ENCODE measurements around the gene RNASEH2C.
A peak's percentile ranks its signal among the peaks of the same experiment; 100 is the strongest.
"Not testable (repeated sequence)": the region's sequence is repeated elsewhere in the genome, so short reads cannot be mapped to it uniquely, and the experiment has no call there.

The RNASEH2C gene

GRCh38 chr11:65717906-65718305 lies 2.7 kb downstream of the RNASEH2C start:
- DNase-seq (ENCODE audit: low read depth in 2 of 2, low spot score in 1 of 2), result no peak

GRCh38 chr11:65716774-65717405 lies 3.7 kb downstream of the RNASEH2C start:
- no peak for DNase-seq (ENCODE audit: low read depth in 2 of 2, low spot score in 1 of 2)

DNA sequence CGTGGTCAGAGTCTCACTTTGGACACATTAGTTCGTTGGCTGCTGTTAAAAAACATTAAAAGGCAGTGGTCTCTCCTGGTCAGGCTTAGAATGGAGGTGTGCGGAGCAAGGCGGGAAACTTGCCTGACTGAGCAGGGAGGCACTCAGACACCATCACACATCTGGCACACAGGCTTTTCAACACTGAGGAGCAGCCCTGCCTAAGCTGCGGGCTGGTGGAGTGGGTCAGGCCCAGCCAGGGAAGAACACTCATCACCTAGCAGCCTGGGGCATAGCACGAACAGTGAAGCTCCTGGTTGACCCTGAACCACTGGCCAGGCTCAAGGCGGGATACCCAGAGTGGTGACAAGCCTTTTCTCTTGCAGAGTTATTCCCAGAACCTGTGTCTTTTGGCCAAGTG lies 4.3 kb downstream of the RNASEH2C start:
- DNase-seq (ENCODE audit: low read depth in 2 of 2, low spot score in 1 of 2), result no peak

GRCh38 chr11:65714433-65714832 lies 6.2 kb downstream of the RNASEH2C start:
- no peak for DNase-seq (ENCODE audit: low read depth in 2 of 2, low spot score in 1 of 2)

DNA sequence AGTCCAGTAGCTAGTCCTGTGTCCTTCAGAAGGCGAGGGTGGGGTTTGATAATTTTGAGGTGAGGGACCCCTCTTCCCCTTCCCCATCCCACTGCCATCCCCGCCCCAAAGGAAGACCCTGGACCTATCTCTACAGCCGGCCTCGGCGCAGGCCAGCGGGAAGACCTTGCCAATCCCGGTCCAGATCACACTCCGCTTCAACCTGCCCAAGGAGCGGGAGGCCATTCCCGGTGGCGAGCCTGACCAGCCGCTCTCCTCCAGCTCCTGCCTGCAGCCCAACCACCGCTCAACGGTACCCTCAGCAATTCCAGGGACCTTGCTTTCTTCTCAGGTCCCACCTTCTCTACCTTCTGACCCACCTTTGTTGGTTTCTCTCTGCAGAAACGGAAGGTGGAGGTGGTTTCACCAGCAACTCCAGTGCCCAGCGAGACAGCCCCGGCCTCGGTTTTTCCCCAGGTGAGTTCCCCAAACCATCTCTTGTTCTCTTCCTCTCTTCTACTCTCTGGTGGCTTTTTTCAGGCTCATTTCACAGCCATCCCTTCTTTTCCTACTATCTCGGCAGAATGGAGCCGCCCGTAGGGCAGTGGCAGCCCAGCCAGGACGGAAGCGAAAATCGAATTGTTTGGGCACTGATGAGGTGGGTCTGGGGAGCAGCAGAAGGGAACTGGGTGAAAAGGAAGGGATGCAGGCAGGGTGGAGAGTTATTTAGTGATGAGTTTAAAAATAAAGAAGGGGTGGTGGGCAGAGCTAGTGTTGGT lies 7.2 kb downstream of the RNASEH2C start:
- DNase-seq (ENCODE audit: low read depth in 2 of 2, low spot score in 1 of 2), result no peak

DNA sequence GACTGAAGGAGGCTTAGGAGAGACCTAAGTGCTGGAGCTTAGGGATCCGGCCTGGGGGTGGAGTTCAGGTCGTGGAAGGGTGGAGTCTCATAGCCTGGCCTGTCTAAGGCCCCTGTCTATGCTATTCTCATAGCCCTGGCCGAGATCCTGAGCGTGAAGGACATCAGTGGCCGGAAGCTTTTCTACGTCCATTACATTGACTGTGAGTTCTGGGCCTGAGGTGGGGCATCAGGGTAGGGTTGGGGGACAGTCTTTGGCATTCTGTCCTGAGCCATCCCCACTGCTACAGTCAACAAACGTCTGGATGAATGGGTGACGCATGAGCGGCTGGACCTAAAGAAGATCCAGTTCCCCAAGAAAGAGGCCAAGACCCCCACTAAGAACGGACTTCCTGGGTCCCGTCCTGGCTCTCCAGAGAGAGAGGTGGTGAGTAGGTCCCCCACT lies 7.9 kb downstream of the RNASEH2C start:
- no peak for DNase-seq (ENCODE audit: low read depth in 2 of 2, low spot score in 1 of 2)

GRCh38 chr11:65711785-65712632 lies 8.6 kb downstream of the RNASEH2C start, which contains the start of gene KAT5:
Gene KAT5, plus strand, starts transcription at chr11:65712252. Its CDS starts 16 bp downstream, at chr11:65712268.
- DNase-seq (ENCODE audit: low read depth in 2 of 2, low spot score in 1 of 2), result peak; percentile 95 to 97

DNA sequence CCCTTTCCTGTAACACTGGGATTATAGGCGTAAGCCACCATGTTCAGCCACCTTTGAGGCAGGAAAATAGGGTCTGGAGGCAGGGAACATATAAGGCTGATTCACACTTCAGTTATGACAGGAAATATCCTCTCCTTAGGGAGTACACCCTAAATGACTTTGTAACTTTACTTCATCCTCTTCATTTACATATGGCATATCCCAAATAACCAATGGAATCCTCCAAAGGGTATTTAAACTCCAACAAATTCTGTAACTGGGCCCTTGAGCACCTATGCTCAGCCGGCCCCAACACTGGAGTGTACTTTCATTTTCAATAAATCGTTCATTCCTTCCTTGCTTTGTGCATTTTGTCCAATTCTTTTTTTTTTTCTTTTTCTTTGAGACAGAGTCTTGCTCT lies 10.2 kb downstream of the RNASEH2C start:
- no peak for DNase-seq (ENCODE audit: low read depth in 2 of 2, low spot score in 1 of 2)

DNA sequence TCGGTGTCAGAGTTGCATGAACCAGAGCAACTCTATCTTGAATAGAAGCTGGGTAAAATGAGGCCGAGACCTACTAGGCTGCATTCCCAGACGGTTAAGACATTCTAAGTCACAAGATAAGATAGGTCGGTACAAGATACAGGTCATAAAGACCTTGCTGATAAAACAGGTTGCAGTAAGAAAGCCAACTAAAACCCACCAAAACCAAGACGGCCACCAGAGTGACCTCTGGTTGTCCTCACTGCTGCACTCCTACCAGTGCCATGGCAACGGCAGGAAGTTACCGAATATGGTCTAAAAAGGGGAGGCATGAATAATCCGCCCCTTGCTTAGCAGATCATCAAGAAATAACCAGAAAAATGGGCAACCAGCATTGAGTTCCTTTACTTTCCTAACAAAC lies 10.9 kb downstream of the RNASEH2C start:
- no peak for DNase-seq (ENCODE audit: low read depth in 2 of 2, low spot score in 1 of 2)

DNA sequence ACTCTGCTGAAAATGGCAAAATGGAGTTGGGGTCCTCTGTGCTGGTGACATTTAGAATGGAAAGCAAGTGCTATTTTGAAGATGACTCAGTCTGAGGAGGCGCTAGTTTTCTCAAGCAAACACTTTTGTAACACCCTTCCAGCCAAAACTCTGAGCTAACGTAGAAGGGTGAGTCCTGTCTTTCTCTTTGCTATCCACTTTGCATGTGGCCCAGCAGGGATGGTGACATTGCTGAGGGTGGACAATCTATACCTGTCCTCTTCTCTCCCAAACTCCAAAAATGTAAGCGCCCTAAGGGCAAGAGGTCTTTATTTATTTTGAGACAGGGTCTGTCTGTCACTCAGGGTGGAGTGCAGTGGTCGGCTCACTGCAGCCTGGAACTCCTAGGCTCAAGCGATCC lies 12.1 kb downstream of the RNASEH2C start:
- DNase-seq (ENCODE audit: low read depth in 2 of 2, low spot score in 1 of 2), result no peak

GRCh38 chr11:65707002-65707401 lies 13.6 kb downstream of the RNASEH2C start:
- DNase-seq (ENCODE audit: low read depth in 2 of 2, low spot score in 1 of 2), result not testable (repeated sequence)

DNA sequence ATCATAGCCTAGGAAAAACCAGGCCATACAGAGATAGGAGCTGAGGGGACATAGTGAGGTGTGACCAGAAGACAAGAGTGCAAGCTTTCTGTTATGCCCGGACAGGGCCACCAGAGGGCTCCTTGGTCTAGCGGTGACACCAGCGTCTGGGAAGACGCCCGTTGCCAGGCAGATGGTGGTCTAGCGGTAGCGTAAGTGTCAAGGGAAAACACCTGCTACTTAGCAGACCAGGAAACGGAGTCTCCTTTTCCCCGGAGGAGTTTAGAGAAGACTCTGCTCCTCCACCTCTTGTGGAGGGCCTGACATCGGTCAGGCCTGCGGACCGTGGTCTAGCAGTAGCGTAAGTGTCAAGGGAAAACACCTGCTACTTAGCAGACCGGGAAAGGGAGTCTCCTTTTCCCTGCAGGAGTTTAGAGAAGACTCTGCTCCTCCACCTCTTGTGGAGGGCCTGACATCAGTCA lies 14.3 kb downstream of the RNASEH2C start:
- peak; percentile 37 to 60 for DNase-seq (ENCODE audit: low read depth in 2 of 2, low spot score in 1 of 2)

- no peak for DNase-seq (ENCODE audit: low read depth in 2 of 2, low spot score in 1 of 2)
Measured at GRCh38 chr11:65703846-65704245, 16.8 kb downstream of the RNASEH2C start.

GRCh38 chr11:65701686-65702085 lies 18.9 kb downstream of the RNASEH2C start:
- DNase-seq (ENCODE audit: low read depth in 2 of 2, low spot score in 1 of 2), result no peak

DNA sequence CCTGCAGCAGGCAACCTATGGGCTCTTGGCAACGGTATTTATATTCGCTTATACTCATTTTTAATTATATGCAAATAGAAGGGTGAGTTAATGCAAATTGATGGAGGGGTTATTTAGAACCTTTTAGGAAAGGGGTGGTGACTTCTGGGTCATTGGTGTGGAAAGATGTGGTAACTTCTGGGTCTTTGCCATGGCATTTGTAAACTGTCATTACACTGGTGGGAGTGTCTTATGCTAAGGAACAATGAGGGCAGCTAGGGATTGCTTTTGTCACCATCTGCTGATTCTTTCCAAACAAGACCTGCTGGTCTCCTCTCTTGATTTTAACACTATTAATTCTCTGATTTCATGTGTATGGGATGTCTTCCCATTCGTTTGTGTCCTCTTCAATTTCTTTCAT lies 20.2 kb downstream of the RNASEH2C start:
- DNase-seq (ENCODE audit: low read depth in 2 of 2, low spot score in 1 of 2), result no peak

DNA sequence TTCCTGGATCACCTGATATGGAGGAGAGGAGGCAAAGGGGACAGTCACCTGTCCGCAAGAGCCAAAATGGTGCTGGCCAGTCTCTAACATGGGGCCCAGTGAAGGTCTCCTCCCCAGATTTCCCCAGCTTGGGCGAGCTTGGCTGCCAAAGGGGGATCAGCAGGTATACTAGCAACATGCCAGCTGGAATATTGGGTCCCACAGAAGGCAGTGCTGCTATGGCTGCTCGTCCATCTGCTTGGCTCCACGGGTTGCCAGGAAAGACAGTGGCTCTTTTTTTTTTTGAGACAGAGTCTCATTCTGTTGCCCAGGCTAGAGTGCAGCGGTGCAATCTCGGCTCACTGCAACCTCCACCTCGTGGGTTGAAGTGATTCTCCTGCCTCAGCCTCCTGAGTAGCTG lies 21.3 kb downstream of the RNASEH2C start:
- no peak for DNase-seq (ENCODE audit: low read depth in 2 of 2, low spot score in 1 of 2)

- no peak for DNase-seq (ENCODE audit: low read depth in 2 of 2, low spot score in 1 of 2)
Measured at GRCh38 chr11:65698205-65698604, 22.4 kb downstream of the RNASEH2C start.

DNA sequence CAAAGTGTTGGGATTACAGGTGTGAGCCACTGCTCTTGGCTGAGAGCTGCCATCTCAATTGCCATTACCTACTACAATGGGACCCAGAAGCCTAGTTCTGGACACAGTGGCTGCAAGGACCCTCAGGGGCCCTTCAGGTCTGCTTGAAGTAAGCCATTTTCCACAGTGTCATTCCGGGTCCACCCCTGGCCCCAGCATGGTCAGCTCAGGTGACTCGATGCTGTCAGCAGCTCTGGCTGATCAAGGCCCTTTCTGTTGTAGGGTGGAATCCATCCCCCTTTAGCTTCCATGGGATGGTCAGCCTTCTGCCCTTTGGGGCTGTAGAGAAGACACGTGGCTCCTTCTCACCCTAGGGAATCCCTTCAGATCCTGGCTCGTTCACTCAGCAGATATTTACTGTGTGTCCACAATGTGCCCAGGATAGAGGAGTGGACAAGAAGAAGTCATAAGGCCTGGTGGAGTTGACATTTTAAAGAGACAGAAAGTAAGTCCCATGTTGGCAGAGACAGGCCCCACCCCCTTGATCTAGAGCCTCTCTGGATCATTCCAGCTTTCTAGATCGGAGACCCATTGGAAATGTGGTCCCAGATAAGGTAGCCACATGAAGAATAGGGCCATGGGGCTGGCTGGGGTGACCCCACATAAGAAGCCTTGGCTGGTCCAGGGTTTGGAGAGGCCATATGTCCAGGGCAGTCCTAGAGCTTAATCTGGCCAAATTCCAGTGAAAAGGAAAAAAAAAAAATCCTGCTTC lies 23.6 kb downstream of the RNASEH2C start:
- DNase-seq (ENCODE audit: low read depth in 2 of 2, low spot score in 1 of 2), result no peak

GRCh38 chr11:65695459-65696241 lies 24.9 kb downstream of the RNASEH2C start:
- no peak for DNase-seq (ENCODE audit: low read depth in 2 of 2, low spot score in 1 of 2)

GRCh38 chr11:65692367-65692766 lies 28.2 kb downstream of the RNASEH2C start:
- DNase-seq (ENCODE audit: low read depth in 2 of 2, low spot score in 1 of 2), result no peak

All from stimulated activated CD8-positive, alpha-beta memory T cell treated with anti-CD3 and anti-CD28 coated beads, Interleukin-4, amount 100 ng/mL, for 4 hours (primary cell).